ENCODE measurements around the gene IDI2.

GRCh38 chr10:971150-971542 lies 54.5 kb downstream of the IDI2 start:
- TF ChIP-seq EZH2 (IDR thresholded peaks at IDR 0.05; ENCODE audit: low read length, missing control alignments): no peak
- no peak for TF ChIP-seq CTCF (conservative IDR thresholded peaks at IDR 0.05 in 1 of 2, IDR thresholded peaks at IDR 0.05 in 1 of 2; ENCODE audit: low read depth in 1 of 2, low read length in 2 of 2)
